GM13976 (cell line): Measurements from ENCODE around the gene HES1.

ENCODE experiments used
- DNase-seq: peaks from one replicate; pipeline ENCODE4 v3.0.0; 2012; ENCODE audit warnings: low spot score
- in situ Hi-C: fragments of 300-500 bp; cut with MboI; formaldehyde crosslinking; loops from one replicate; pipeline ENCODE4 v1.12.0; 2022; ENCODE audit warnings: low sequenced_read_pairs, mixed read lengths, inconsistent platforms; ENCODE audit not compliant: unreplicated experiment
- TF ChIP-seq, protein P1 (sequence below): IDR thresholded peaks from 2 replicates; pipeline ENCODE4 v1.5.1; 2012; ENCODE audit warnings: borderline replicate concordance, mild to moderate bottlenecking; ENCODE audit not compliant: insufficient read depth; ENCODE audit errors: extremely low read depth, missing control alignments, control extremely low read depth

HES1 gene

DNA sequence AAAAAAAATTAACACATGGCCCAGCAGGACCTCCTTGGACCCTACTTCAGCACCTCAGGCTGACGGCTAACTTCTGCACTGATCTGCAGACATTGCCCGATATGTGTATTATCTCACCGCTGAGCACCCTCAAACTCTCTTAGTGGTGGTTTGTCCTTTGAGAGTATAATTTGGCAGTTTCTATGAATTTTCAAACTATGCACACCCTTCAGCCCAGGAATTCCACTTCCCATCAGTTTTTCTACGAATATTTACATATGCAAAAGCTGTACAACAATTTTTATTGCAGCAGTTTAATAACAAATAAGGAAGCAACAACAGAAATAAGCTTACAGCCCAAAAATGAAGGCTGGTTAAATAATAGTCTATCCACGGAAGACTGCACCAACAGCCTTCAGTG lies 44.6 kb downstream of the HES1 start:
- TF ChIP-seq, protein P1, sequence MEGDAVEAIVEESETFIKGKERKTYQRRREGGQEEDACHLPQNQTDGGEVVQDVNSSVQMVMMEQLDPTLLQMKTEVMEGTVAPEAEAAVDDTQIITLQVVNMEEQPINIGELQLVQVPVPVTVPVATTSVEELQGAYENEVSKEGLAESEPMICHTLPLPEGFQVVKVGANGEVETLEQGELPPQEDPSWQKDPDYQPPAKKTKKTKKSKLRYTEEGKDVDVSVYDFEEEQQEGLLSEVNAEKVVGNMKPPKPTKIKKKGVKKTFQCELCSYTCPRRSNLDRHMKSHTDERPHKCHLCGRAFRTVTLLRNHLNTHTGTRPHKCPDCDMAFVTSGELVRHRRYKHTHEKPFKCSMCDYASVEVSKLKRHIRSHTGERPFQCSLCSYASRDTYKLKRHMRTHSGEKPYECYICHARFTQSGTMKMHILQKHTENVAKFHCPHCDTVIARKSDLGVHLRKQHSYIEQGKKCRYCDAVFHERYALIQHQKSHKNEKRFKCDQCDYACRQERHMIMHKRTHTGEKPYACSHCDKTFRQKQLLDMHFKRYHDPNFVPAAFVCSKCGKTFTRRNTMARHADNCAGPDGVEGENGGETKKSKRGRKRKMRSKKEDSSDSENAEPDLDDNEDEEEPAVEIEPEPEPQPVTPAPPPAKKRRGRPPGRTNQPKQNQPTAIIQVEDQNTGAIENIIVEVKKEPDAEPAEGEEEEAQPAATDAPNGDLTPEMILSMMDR, result no peak
- DNase-seq, result no peak
- in situ Hi-C loops, result no loop called here

DNA sequence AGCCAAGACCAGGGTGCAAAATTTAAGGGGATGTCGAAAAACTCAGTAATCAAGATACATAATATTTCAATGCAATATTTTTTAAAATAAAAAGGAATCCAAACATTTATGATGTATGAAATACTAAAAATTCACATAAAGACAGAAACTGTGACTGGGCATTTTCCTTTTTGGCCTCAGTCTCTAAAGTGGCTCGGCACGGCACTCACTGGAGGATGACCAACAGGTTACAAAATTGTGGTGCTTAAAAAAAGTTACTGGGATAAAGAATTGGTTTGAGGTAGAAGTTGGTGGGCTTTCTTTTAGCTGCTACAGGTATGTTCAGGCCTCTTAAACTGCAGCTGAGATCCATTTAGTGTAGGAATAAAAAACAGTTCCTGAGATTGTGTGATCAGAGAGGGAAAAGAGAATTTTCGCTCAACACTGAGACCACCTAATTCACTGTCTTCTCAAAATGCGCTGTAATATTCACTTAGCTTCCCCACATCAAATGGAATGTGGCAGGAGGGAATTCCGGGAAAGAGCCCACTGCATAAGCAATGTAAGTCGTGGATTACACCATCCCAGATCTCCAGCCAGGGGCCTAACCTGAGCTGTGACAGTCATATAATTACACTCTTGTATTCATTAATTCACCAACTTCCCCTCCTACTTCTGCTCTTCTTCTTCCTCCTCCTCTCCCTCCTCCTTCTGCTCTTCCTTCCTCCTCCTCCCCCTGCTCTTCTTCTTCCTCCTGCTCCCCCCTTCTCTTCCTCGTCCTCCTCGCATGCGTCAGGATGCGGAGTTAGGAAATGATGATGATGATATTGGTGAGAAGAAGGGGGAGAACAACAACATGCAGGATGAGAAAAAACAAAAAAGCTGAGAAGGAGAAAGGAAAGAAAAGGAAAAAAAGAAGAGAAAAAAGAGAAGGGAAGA lies 45.9 kb downstream of the HES1 start:
- DNase-seq, result no peak
- in situ Hi-C loops, result no loop called here
- TF ChIP-seq, protein P1, result no peak

DNA sequence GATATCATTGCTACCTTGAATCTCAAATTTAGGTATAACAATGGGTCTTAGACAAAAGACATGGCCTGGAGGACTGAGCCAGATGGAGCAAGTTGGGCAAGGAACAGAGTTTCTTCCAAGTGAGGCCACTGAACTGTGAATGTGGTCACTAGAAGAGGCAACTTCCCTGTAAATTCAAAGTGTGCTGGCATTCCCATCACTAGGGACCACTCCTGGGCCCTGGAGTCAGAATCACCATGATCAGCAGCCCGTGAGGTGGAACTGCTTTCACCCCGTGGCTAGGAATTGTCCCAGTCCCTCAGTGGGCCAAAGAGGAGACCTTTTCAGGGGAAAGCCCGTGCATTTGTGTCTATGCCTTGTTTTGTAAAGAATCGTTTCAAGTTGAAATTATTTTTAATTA lies 47.3 kb downstream of the HES1 start:
- in situ Hi-C loops, result no loop called here
- DNase-seq, result no peak
- TF ChIP-seq, protein P1, result no peak

DNA sequence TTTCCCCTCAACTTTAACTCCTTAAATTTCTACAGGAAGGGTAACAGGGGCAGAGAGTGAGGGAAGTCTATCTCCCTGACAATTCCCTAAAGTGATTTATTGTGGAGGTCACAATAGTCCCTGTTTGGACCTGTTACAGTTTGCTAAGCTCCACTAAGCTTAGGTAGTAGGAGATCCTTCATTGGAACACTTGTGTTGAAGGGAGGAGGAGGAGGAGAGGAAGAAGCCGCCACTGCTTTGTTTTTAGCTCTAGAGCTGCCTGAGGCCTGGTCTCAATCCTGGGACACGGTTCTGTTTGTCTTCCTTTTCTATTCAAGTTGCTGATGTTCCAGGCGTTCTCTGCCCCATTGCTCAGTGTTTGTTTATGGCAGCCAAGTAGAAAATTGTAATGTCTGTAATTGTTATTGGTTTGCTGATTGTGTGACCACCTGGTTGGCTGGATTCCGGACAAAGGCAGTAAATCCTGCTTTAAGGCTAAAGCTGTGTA lies 48.4 kb downstream of the HES1 start:
- in situ Hi-C loops, result no loop called here
- TF ChIP-seq, protein P1, result no peak
- no peak for DNase-seq

DNA sequence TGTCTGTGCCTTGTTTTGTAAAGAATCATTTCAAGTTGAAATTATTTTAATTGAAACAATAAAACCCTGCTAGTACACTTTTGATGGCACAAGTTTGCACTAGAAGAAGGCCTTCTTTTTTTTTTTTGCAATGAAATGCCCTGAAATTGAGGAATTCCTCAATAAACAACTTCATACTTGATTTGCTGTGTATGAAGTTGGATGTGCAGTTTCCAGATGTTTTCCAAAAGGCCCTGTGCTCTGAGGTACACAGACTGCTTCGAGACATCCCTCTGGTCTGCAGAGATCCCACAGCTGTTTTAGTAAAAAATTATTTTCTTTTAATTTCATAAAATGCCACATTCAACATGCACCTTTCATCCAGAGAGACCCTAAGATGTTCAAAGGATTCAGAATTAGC lies 48.9 kb downstream of the HES1 start:
- in situ Hi-C loops, result no loop called here
- no peak for DNase-seq
- TF ChIP-seq, protein P1, result no peak

DNA sequence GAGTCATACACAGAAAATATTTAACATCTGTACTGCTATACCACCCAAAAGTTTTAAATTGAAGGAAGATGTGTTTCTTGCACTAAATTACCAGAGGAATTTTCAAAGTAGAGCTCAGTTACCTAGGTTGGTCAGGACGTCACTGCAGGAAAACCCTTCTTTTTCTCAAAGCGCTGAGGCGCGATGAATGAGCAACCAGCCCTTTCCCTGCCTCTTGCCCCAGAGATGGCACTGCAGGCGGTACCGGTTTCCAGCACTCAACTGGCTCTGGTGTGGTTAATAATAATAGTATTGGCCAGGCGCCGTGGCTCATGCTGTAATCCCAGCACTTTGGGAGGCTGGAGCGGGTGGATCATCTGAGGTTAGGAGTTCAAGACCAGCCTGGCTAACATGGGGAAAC lies 49.3 kb downstream of the HES1 start:
- TF ChIP-seq, protein P1, result no peak
- DNase-seq, result no peak
- in situ Hi-C loops, result no loop called here
